Measurements from ENCODE around the gene CHST15. TPM values are rescaled to one million over a fixed set of nuclear protein-coding genes. Genes with fewer than 3 reads are reported as not detected.

Gene CHST15
- total RNA-seq, 6 donors from 2014 or later: 16.1 to 54.5 (median 27.3) TPM

- Histone ChIP-seq H3K27me3 (no peaks in the 10 kb centered on the region), H3K9me3 (no peaks in the 10 kb centered on the region), H3K27ac (peak overlapping the region in 1 of 4 donors; percentile 74), H3K36me3 (peaks cover 0 to 28% (median 4%) of the 10 kb centered on the region in 4 donors), H3K4me1 (peaks cover 9 to 45% (median 23%) of the 10 kb centered on the region in 4 donors), H3K4me3 (no peak overlapping the region)
- WGBS, 2 donors: 61 to 68% methylated on average over 13 to 15 of the region's 15 CpGs
- DNase-seq (no peak), ATAC-seq (ENCODE audit: low FRiP score in 2 of 2) (peak; percentile 61 to 67)
- TF ChIP-seq POLR2AphosphoS5 (IDR thresholded peaks at IDR 0.05) (peak; percentile 29 to 32), EP300 (IDR thresholded peaks at IDR 0.05) (peak in 1 of 4 donors; percentile 2), POLR2A (IDR thresholded peaks at IDR 0.05) (no peak)
These were observed 60.2 kb downstream of the CHST15 start for GRCh38 chr10:124032971-124033886.

GRCh38 chr10:124032087-124032935 is 61.1 kb downstream of the CHST15 start:
- no peak for DNase-seq
- WGBS, 2 donors: 74 to 79% methylated on average over 8 of the region's 8 CpGs
- Histone ChIP-seq H3K27me3 (no peaks in the 10 kb centered on the region), H3K9me3 (no peaks in the 10 kb centered on the region), H3K36me3 (peaks cover 0 to 23% (median under 1%) of the 10 kb centered on the region in 4 donors), H3K27ac (no peak overlapping the region), H3K4me3 (no peak overlapping the region), H3K4me1 (peaks cover 12 to 42% (median 24%) of the 10 kb centered on the region in 4 donors)
- TF ChIP-seq CTCF (IDR thresholded peaks at IDR 0.05) (no peak), POLR2A (IDR thresholded peaks at IDR 0.05) (no peak), EP300 (IDR thresholded peaks at IDR 0.05) (no peak), POLR2AphosphoS5 (IDR thresholded peaks at IDR 0.05) (no peak)
- ATAC-seq (ENCODE audit: low FRiP score in 2 of 2): no peak

- Histone ChIP-seq H3K27me3 (no peaks in the 10 kb centered on the region), H3K9me3 (no peaks in the 10 kb centered on the region), H3K4me3 (no peak overlapping the region), H3K36me3 (peaks cover 0 to 13% (median 0%) of the 10 kb centered on the region in 4 donors), H3K4me1 (peaks cover 13 to 40% (median 25%) of the 10 kb centered on the region in 4 donors), H3K27ac (no peak overlapping the region)
- WGBS, 2 donors: 75 to 87% methylated on average over 13 to 15 of the region's 15 CpGs
- TF ChIP-seq POLR2AphosphoS5 (IDR thresholded peaks at IDR 0.05) (no peak), CTCF (IDR thresholded peaks at IDR 0.05) (no peak), POLR2A (IDR thresholded peaks at IDR 0.05) (no peak), EP300 (IDR thresholded peaks at IDR 0.05) (no peak)
- ATAC-seq (ENCODE audit: low FRiP score in 2 of 2): no peak
- no peak for DNase-seq
These were observed 62.8 kb downstream of the CHST15 start for GRCh38 chr10:124030492-124031110.

GRCh38 chr10:124030061-124030460 is 63.3 kb downstream of the CHST15 start:
- Histone ChIP-seq H3K27ac (no peak overlapping the region), H3K36me3 (peaks cover 0 to 13% (median 0%) of the 10 kb centered on the region in 4 donors), H3K27me3 (no peaks in the 10 kb centered on the region), H3K4me3 (no peak overlapping the region), H3K4me1 (peaks cover 13 to 40% (median 25%) of the 10 kb centered on the region in 4 donors), H3K9me3 (no peaks in the 10 kb centered on the region)
- 68 to 86% methylated on average over 7 to 8 of the region's 8 CpGs for WGBS, 2 donors
- TF ChIP-seq EP300 (IDR thresholded peaks at IDR 0.05) (no peak), POLR2A (IDR thresholded peaks at IDR 0.05) (no peak), POLR2AphosphoS5 (IDR thresholded peaks at IDR 0.05) (no peak), CTCF (IDR thresholded peaks at IDR 0.05) (no peak)
- ATAC-seq (ENCODE audit: low FRiP score in 2 of 2): no peak
- no peak for DNase-seq
